GM23338 (cell line): Measurements from ENCODE around the gene TCP11L2. TPM values are rescaled to one million over a fixed set of nuclear protein-coding genes. Genes with fewer than 3 reads are reported as not detected.

Experiments
- ATAC-seq: fragments of 200-7000 bp; cut with Tn5 transposase; 3 replicates; pipeline ENCODE4 v1.9.1; 2020
- DNase-seq: peaks from one replicate; pipeline ENCODE4 v3.0.0-alpha.2; 2015; ENCODE audit warnings: low spot score
- H2AFZ ChIP-seq: fragments of 200-600 bp; sonication (generic); 2 replicates; pipeline ENCODE4 v1.8.0; 2016; ENCODE audit warnings: antibody characterized with exemption, mild to moderate bottlenecking, moderate library complexity
- H3F3A ChIP-seq: fragments of 200-600 bp; sonication (generic); replicated peaks from 2 replicates; pipeline ENCODE4 v1.8.0; 2017; ENCODE audit warnings: antibody characterized with exemption, mixed run types, low read depth
- H3K27ac ChIP-seq: fragments of 200-600 bp; sonication (generic); 2 replicates; pipeline ENCODE4 v1.6.1; 2016; ENCODE audit warnings: low read depth
- H3K27me3 ChIP-seq: fragments of 200-600 bp; sonication (generic); 2 replicates; pipeline ENCODE4 v1.8.0; 2016; ENCODE audit warnings: mild to moderate bottlenecking, mixed run types, moderate library complexity; ENCODE audit not compliant: insufficient read depth
- H3K36me3 ChIP-seq: fragments of 200-600 bp; sonication (generic); 2 replicates; pipeline ENCODE4 v1.8.0; 2016; ENCODE audit warnings: mild to moderate bottlenecking; ENCODE audit not compliant: insufficient read depth
- H3K4me1 ChIP-seq: fragments of 200-600 bp; sonication (generic); 2 replicates; pipeline ENCODE4 v1.8.0; 2016; ENCODE audit warnings: mild to moderate bottlenecking, moderate library complexity; ENCODE audit not compliant: insufficient read depth
- H3K4me2 ChIP-seq: fragments of 200-600 bp; sonication (generic); 2 replicates; pipeline ENCODE4 v1.7.1; 2017; ENCODE audit warnings: mixed run types
- H3K4me3 ChIP-seq: fragments of 200-600 bp; sonication (generic); 2 replicates; pipeline ENCODE4 v1.6.1; 2016; ENCODE audit warnings: mixed run types
- H3K79me2 ChIP-seq: fragments of 200-600 bp; sonication (generic); replicated peaks from 2 replicates; pipeline ENCODE4 v1.8.0; 2017; ENCODE audit warnings: mild to moderate bottlenecking; ENCODE audit not compliant: insufficient read depth
- H3K9me2 ChIP-seq: fragments of 200-600 bp; sonication (generic); 2 replicates; pipeline ENCODE4 v1.8.0; 2017; ENCODE audit not compliant: insufficient read depth
- H4K20me1 ChIP-seq: fragments of 200-600 bp; sonication (generic); replicated peaks from 2 replicates; pipeline ENCODE4 v1.8.0; 2017; ENCODE audit warnings: mild to moderate bottlenecking; ENCODE audit not compliant: insufficient read depth
- H3K27ac Mint-ChIP-seq: 2 replicates; pipeline ENCODE4 v1.8.0; 2020; ENCODE audit warnings: inconsistent platforms, mild to moderate bottlenecking, moderate library complexity, mixed read lengths
- H3K27me3 Mint-ChIP-seq: 3 replicates; pipeline ENCODE4 v1.8.0; 2022; ENCODE audit warnings: low read depth, mild to moderate bottlenecking, moderate library complexity, mixed read lengths, inconsistent platforms; ENCODE audit not compliant: insufficient read depth, poor library complexity
- H3K36me3 Mint-ChIP-seq: 3 replicates; pipeline ENCODE4 v1.8.0; 2021; ENCODE audit warnings: low read depth, mild to moderate bottlenecking, inconsistent platforms, moderate library complexity, mixed read lengths
- H3K4me1 Mint-ChIP-seq: 3 replicates; pipeline ENCODE4 v1.8.0; 2020; ENCODE audit warnings: mild to moderate bottlenecking, inconsistent platforms, mixed read lengths
- H3K4me3 Mint-ChIP-seq: 3 replicates; pipeline ENCODE4 v1.8.0; 2021; ENCODE audit warnings: moderate library complexity, mild to moderate bottlenecking, inconsistent platforms, mixed read lengths
- H3K9me3 Mint-ChIP-seq: 3 replicates; pipeline ENCODE4 v1.8.0; 2020; ENCODE audit warnings: moderate library complexity, mild to moderate bottlenecking, inconsistent platforms, mixed read lengths
- EZH2 ChIP-seq: fragments of 200-600 bp; sonication (generic); IDR thresholded peaks from one replicate; pipeline ENCODE4 v1.8.0; 2017; ENCODE audit warnings: antibody characterized with exemption, mild to moderate bottlenecking, low read depth; ENCODE audit not compliant: unreplicated experiment
- JUNB ChIP-seq: IDR thresholded peaks from one replicate; pipeline ENCODE4 v1.6.1; 2016; ENCODE audit warnings: antibody characterized with exemption; ENCODE audit not compliant: unreplicated experiment
- NANOG ChIP-seq: IDR thresholded peaks from 2 replicates; pipeline ENCODE4 v1.6.1; 2016; ENCODE audit warnings: antibody characterized with exemption, borderline replicate concordance
- POLR2AphosphoS5 ChIP-seq: IDR thresholded peaks from 2 replicates; pipeline ENCODE4 v1.6.1; 2016; ENCODE audit warnings: antibody characterized with exemption, low read depth
- STAT1 ChIP-seq: IDR thresholded peaks from one replicate; pipeline ENCODE4 v1.6.1; 2016; ENCODE audit warnings: antibody characterized with exemption; ENCODE audit not compliant: unreplicated experiment
- ZNF114 ChIP-seq: fragments of 250-450 bp; sonication (Bioruptor Pico); IDR thresholded peaks from 2 replicates; pipeline ENCODE4 v1.5.0; 2020; ENCODE audit warnings: mild to moderate bottlenecking, moderate library complexity
- ZNF331 ChIP-seq: fragments of 250-450 bp; sonication (Bioruptor Pico); IDR thresholded peaks from 2 replicates; pipeline ENCODE4 v1.5.0; 2020; ENCODE audit warnings: low read depth, mild to moderate bottlenecking, moderate library complexity
- polyA plus RNA-seq: library from polyadenylated mRNA; unstranded; fragments of >200 nt; fragmentation: Nextera tagmentation; extraction: Ambion mirVana; gene quantifications from 2 replicates; pipeline ENCODE4 v1.2.1, GENCODE V29; 2016
- total RNA-seq: library from RNA; depleted of rRNA; stranded (reverse); fragments of >200 nt; shearing (Covaris generic); gene quantifications from 2 replicates; pipeline ENCODE4 v1.2.3, GENCODE V29; 2014
- TF ChIP-seq, protein P1 (sequence below), 2 experiments: fragments of 200-600 bp in 1 of 2; sonication (generic) in 1 of 2; conservative IDR thresholded peaks; 2 replicates each; pipeline versions ENCODE4 v1.5.1 to v1.6.1; 2016 to 2017; ENCODE audit warnings: antibody characterized with exemption in 2 of 2, low read depth in 2 of 2, mild to moderate bottlenecking in 2 of 2, moderate library complexity in 1 of 2
- TF ChIP-seq, protein P2 (sequence below): IDR thresholded peaks from 2 replicates; pipeline ENCODE4 v1.6.1; 2016; ENCODE audit warnings: antibody characterized with exemption
- TF ChIP-seq, protein P3 (sequence below): fragments of 250-450 bp; sonication (Bioruptor Pico); IDR thresholded peaks from 2 replicates; pipeline ENCODE4 v1.5.0; 2020; ENCODE audit warnings: mild to moderate bottlenecking, moderate library complexity
- TF ChIP-seq, protein P4 (sequence below): IDR thresholded peaks from one replicate; pipeline ENCODE4 v1.6.1; 2018; ENCODE audit warnings: antibody characterized with exemption; ENCODE audit not compliant: unreplicated experiment

TCP11L2 gene
- total and polyA plus RNA-seq, 2 experiments from 2014 or later = 1.4 to 4.4 TPM

DNA sequence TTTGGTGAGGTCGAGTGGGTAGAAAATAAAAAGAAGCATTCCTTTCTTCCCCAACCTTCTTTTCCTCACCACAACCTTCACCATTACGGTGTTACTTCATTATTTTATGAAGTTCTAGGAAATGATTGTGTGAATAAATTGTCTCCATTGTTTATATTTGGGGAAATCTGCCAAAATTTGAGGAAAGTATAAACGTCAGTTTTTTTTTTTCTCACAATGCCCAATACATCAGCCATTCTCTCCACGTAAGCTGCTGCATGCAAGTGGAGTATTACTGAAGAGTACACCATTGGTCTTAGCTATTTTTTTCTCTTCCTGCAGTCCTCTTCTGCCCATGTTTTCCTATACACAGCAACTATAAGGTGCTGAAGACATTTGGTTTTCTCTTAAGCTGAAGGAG lies 45.9 kb downstream of the TCP11L2 start:
- no peaks in the 10 kb centered on the region for H3K79me2 ChIP-seq
- H3K4me3 ChIP-seq = no peak overlapping the region
- Mint-ChIP-seq H3K4me1 (no peaks in the 10 kb centered on the region), H3K36me3 (no peaks in the 10 kb centered on the region), H3K9me3 (no peaks in the 10 kb centered on the region), H3K27me3 (no peaks in the 10 kb centered on the region), H3K4me3 (no peak overlapping the region), H3K27ac (no peak overlapping the region)
- H3K27ac ChIP-seq = no peak overlapping the region
- TF ChIP-seq, protein P1, sequence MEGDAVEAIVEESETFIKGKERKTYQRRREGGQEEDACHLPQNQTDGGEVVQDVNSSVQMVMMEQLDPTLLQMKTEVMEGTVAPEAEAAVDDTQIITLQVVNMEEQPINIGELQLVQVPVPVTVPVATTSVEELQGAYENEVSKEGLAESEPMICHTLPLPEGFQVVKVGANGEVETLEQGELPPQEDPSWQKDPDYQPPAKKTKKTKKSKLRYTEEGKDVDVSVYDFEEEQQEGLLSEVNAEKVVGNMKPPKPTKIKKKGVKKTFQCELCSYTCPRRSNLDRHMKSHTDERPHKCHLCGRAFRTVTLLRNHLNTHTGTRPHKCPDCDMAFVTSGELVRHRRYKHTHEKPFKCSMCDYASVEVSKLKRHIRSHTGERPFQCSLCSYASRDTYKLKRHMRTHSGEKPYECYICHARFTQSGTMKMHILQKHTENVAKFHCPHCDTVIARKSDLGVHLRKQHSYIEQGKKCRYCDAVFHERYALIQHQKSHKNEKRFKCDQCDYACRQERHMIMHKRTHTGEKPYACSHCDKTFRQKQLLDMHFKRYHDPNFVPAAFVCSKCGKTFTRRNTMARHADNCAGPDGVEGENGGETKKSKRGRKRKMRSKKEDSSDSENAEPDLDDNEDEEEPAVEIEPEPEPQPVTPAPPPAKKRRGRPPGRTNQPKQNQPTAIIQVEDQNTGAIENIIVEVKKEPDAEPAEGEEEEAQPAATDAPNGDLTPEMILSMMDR (conservative IDR thresholded peaks at IDR 0.05; ENCODE audit: low read depth in 2 of 2) = no peak
- TF ChIP-seq, protein P2, sequence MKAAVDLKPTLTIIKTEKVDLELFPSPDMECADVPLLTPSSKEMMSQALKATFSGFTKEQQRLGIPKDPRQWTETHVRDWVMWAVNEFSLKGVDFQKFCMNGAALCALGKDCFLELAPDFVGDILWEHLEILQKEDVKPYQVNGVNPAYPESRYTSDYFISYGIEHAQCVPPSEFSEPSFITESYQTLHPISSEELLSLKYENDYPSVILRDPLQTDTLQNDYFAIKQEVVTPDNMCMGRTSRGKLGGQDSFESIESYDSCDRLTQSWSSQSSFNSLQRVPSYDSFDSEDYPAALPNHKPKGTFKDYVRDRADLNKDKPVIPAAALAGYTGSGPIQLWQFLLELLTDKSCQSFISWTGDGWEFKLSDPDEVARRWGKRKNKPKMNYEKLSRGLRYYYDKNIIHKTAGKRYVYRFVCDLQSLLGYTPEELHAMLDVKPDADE = no peak
- no peak for TF ChIP-seq EZH2
- no peak for TF ChIP-seq STAT1
- TF ChIP-seq ZNF114 (CRISPR knock-in tag) = no peak
- TF ChIP-seq, protein P3, sequence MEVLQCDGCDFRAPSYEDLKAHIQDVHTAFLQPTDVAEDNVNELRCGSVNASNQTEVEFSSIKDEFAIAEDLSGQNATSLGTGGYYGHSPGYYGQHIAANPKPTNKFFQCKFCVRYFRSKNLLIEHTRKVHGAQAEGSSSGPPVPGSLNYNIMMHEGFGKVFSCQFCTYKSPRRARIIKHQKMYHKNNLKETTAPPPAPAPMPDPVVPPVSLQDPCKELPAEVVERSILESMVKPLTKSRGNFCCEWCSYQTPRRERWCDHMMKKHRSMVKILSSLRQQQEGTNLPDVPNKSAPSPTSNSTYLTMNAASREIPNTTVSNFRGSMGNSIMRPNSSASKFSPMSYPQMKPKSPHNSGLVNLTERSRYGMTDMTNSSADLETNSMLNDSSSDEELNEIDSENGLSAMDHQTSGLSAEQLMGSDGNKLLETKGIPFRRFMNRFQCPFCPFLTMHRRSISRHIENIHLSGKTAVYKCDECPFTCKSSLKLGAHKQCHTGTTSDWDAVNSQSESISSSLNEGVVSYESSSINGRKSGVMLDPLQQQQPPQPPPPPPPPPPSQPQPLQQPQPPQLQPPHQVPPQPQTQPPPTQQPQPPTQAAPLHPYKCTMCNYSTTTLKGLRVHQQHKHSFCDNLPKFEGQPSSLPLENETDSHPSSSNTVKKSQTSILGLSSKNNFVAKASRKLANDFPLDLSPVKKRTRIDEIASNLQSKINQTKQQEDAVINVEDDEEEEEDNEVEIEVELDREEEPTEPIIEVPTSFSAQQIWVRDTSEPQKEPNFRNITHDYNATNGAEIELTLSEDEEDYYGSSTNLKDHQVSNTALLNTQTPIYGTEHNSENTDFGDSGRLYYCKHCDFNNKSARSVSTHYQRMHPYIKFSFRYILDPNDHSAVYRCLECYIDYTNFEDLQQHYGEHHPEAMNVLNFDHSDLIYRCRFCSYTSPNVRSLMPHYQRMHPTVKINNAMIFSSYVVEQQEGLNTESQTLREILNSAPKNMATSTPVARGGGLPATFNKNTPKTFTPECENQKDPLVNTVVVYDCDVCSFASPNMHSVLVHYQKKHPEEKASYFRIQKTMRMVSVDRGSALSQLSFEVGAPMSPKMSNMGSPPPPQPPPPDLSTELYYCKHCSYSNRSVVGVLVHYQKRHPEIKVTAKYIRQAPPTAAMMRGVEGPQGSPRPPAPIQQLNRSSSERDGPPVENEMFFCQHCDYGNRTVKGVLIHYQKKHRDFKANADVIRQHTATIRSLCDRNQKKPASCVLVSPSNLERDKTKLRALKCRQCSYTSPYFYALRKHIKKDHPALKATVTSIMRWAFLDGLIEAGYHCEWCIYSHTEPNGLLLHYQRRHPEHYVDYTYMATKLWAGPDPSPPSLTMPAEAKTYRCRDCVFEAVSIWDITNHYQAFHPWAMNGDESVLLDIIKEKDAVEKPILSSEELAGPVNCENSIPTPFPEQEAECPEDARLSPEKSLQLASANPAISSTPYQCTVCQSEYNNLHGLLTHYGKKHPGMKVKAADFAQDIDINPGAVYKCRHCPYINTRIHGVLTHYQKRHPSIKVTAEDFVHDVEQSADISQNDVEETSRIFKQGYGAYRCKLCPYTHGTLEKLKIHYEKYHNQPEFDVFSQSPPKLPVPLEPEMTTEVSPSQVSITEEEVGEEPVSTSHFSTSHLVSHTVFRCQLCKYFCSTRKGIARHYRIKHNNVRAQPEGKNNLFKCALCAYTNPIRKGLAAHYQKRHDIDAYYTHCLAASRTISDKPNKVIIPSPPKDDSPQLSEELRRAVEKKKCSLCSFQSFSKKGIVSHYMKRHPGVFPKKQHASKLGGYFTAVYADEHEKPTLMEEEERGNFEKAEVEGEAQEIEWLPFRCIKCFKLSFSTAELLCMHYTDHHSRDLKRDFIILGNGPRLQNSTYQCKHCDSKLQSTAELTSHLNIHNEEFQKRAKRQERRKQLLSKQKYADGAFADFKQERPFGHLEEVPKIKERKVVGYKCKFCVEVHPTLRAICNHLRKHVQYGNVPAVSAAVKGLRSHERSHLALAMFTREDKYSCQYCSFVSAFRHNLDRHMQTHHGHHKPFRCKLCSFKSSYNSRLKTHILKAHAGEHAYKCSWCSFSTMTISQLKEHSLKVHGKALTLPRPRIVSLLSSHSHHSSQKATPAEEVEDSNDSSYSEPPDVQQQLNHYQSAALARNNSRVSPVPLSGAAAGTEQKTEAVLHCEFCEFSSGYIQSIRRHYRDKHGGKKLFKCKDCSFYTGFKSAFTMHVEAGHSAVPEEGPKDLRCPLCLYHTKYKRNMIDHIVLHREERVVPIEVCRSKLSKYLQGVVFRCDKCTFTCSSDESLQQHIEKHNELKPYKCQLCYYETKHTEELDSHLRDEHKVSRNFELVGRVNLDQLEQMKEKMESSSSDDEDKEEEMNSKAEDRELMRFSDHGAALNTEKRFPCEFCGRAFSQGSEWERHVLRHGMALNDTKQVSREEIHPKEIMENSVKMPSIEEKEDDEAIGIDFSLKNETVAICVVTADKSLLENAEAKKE (CRISPR knock-in tag) = no peak
- no peak for TF ChIP-seq POLR2AphosphoS5
- no peak for TF ChIP-seq JUNB
- TF ChIP-seq NANOG = no peak
- TF ChIP-seq ZNF331 (CRISPR knock-in tag) = no peak
- TF ChIP-seq, protein P4, sequence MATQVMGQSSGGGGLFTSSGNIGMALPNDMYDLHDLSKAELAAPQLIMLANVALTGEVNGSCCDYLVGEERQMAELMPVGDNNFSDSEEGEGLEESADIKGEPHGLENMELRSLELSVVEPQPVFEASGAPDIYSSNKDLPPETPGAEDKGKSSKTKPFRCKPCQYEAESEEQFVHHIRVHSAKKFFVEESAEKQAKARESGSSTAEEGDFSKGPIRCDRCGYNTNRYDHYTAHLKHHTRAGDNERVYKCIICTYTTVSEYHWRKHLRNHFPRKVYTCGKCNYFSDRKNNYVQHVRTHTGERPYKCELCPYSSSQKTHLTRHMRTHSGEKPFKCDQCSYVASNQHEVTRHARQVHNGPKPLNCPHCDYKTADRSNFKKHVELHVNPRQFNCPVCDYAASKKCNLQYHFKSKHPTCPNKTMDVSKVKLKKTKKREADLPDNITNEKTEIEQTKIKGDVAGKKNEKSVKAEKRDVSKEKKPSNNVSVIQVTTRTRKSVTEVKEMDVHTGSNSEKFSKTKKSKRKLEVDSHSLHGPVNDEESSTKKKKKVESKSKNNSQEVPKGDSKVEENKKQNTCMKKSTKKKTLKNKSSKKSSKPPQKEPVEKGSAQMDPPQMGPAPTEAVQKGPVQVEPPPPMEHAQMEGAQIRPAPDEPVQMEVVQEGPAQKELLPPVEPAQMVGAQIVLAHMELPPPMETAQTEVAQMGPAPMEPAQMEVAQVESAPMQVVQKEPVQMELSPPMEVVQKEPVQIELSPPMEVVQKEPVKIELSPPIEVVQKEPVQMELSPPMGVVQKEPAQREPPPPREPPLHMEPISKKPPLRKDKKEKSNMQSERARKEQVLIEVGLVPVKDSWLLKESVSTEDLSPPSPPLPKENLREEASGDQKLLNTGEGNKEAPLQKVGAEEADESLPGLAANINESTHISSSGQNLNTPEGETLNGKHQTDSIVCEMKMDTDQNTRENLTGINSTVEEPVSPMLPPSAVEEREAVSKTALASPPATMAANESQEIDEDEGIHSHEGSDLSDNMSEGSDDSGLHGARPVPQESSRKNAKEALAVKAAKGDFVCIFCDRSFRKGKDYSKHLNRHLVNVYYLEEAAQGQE = no peak
- 0 out of 2 replicates have a peak, but pooled peaks cover 4% of the 10 kb centered on the region for H3K9me2 ChIP-seq
- ATAC-seq (no peak), DNase-seq (no peak)
- H3K4me1 ChIP-seq = no peaks in the 10 kb centered on the region
- no peaks in the 10 kb centered on the region for H4K20me1 ChIP-seq
- no peaks in the 10 kb centered on the region for H3K27me3 ChIP-seq
- H2AFZ ChIP-seq = no peak overlapping the region
- no peaks in the 10 kb centered on the region for H3F3A ChIP-seq
- no peak overlapping the region for H3K4me2 ChIP-seq
- H3K36me3 ChIP-seq = no peaks in the 10 kb centered on the region
